ENCODE results near the gene ABCD2.

GRCh38 chr12:39643052-39643451, 23.4 kb upstream of the ABCD2 start:
- TF ChIP-seq RAD21 (conservative IDR thresholded peaks at IDR 0.05), result no peak
- TF ChIP-seq POLR2AphosphoS5 (IDR thresholded peaks at IDR 0.05), result no peak
